Rectal smooth muscle tissue (tissue), 1 donor: Measurements from ENCODE around the gene KCNE3.

Experiments
- H3K27ac ChIP-seq: one replicate; pipeline ENCODE4 v1.7.0; 2013; ENCODE audit warnings: low read depth, low read length, inconsistent platforms
- H3K27me3 ChIP-seq: one replicate; pipeline ENCODE4 v1.7.0; 2013; ENCODE audit warnings: low read length; ENCODE audit not compliant: control insufficient read depth, insufficient read depth
- H3K36me3 ChIP-seq: one replicate; pipeline ENCODE4 v1.7.0; 2013; ENCODE audit warnings: low read length; ENCODE audit not compliant: control insufficient read depth, insufficient read depth
- H3K4me1 ChIP-seq: one replicate; pipeline ENCODE4 v1.7.0; 2013; ENCODE audit warnings: low read length; ENCODE audit not compliant: control insufficient read depth, insufficient read depth
- H3K4me3 ChIP-seq: one replicate; pipeline ENCODE4 v1.7.0; 2013; ENCODE audit warnings: low read length
- H3K9ac ChIP-seq: one replicate; pipeline ENCODE4 v1.7.0; 2013; ENCODE audit warnings: low read length

Gene KCNE3

GRCh38 chr11:74466916-74467885 is at the start of gene KCNE3:
Gene KCNE3 (minus strand): TSS chr11:74467549. CDS start chr11:74457563, 9,986 bp downstream.
- H3K36me3 ChIP-seq = no peaks in the 10 kb centered on the region
- H3K4me3 ChIP-seq = peak within 1 kb of the TSS; percentile 58
- H3K27me3 ChIP-seq = no peaks in the 10 kb centered on the region
- H3K9ac ChIP-seq = peak within 1 kb of the TSS; percentile 26
- no peaks in the 10 kb centered on the region for H3K4me1 ChIP-seq
- H3K27ac ChIP-seq = no peak within 1 kb of the TSS

- H3K9ac ChIP-seq = no peak overlapping the region
- no peak overlapping the region for H3K4me3 ChIP-seq
- no peak overlapping the region for H3K27ac ChIP-seq
- H3K27me3 ChIP-seq = no peaks in the 10 kb centered on the region
- no peaks in the 10 kb centered on the region for H3K36me3 ChIP-seq
- no peaks in the 10 kb centered on the region for H3K4me1 ChIP-seq
These were observed 40.2 kb upstream of the KCNE3 start for GRCh38 chr11:74507582-74507981.

GRCh38 chr11:74506823-74507222 is 39.5 kb upstream of the KCNE3 start:
- Histone ChIP-seq H3K27ac (no peak overlapping the region), H3K9ac (no peak overlapping the region), H3K4me1 (no peaks in the 10 kb centered on the region), H3K36me3 (no peaks in the 10 kb centered on the region), H3K4me3 (no peak overlapping the region), H3K27me3 (no peaks in the 10 kb centered on the region)

- Histone ChIP-seq H3K4me3 (no peak overlapping the region), H3K27ac (no peak overlapping the region), H3K27me3 (no peaks in the 10 kb centered on the region), H3K9ac (no peak overlapping the region), H3K4me1 (no peaks in the 10 kb centered on the region), H3K36me3 (no peaks in the 10 kb centered on the region)
These were observed 38.6 kb upstream of the KCNE3 start for GRCh38 chr11:74505911-74506310.

GRCh38 chr11:74504100-74504691 is 36.8 kb upstream of the KCNE3 start:
- no peaks in the 10 kb centered on the region for H3K36me3 ChIP-seq
- no peaks in the 10 kb centered on the region for H3K4me1 ChIP-seq
- no peaks in the 10 kb centered on the region for H3K27me3 ChIP-seq
- no peak overlapping the region for H3K27ac ChIP-seq
- no peak overlapping the region for H3K9ac ChIP-seq
- H3K4me3 ChIP-seq = no peak overlapping the region

GRCh38 chr11:74494916-74495315 is 27.6 kb upstream of the KCNE3 start:
- no peaks in the 10 kb centered on the region for H3K27me3 ChIP-seq
- no peaks in the 10 kb centered on the region for H3K36me3 ChIP-seq
- H3K9ac ChIP-seq = no peak overlapping the region
- H3K27ac ChIP-seq = no peak overlapping the region
- H3K4me3 ChIP-seq = no peak overlapping the region
- H3K4me1 ChIP-seq = no peaks in the 10 kb centered on the region

- Histone ChIP-seq H3K27ac (peak overlapping the region; percentile 97), H3K4me1 (no peaks in the 10 kb centered on the region), H3K9ac (peak overlapping the region; percentile 90), H3K27me3 (no peaks in the 10 kb centered on the region), H3K4me3 (peak overlapping the region; percentile 85), H3K36me3 (no peaks in the 10 kb centered on the region)
These were observed 26.7 kb upstream of the KCNE3 start for GRCh38 chr11:74493791-74494630.

- Histone ChIP-seq H3K27me3 (no peaks in the 10 kb centered on the region), H3K9ac (peak within 1 kb of the TSS; percentile 90), H3K4me1 (no peaks in the 10 kb centered on the region), H3K4me3 (peak within 1 kb of the TSS; percentile 85), H3K36me3 (no peaks in the 10 kb centered on the region), H3K27ac (peak within 1 kb of the TSS; percentile 97)
These were observed 25.8 kb upstream of the KCNE3 start, which contains the start of gene LIPT2 for GRCh38 chr11:74492974-74493790. Gene LIPT2 (minus strand): TSS chr11:74493724. CDS start chr11:74493703, 21 bp downstream.

GRCh38 chr11:74492084-74492483 is 24.7 kb upstream of the KCNE3 start:
- Histone ChIP-seq H3K36me3 (no peaks in the 10 kb centered on the region), H3K27me3 (no peaks in the 10 kb centered on the region), H3K4me3 (no peak overlapping the region), H3K4me1 (no peaks in the 10 kb centered on the region), H3K9ac (no peak overlapping the region), H3K27ac (no peak overlapping the region)

- H3K4me3 ChIP-seq = no peak overlapping the region
- no peaks in the 10 kb centered on the region for H3K27me3 ChIP-seq
- no peak overlapping the region for H3K9ac ChIP-seq
These were observed 23.6 kb upstream of the KCNE3 start for GRCh38 chr11:74490941-74491340.

GRCh38 chr11:74487875-74488274 is 20.5 kb upstream of the KCNE3 start:
- Histone ChIP-seq H3K27me3 (no peaks in the 10 kb centered on the region), H3K4me1 (no peaks in the 10 kb centered on the region), H3K36me3 (no peaks in the 10 kb centered on the region), H3K27ac (no peak overlapping the region), H3K4me3 (no peak overlapping the region), H3K9ac (no peak overlapping the region)

More at GRCh38 chr11:74490941-74491340, 23.6 kb upstream of the KCNE3 start:
- no peak overlapping the region for H3K27ac ChIP-seq
- H3K36me3 ChIP-seq = no peaks in the 10 kb centered on the region
- H3K4me1 ChIP-seq = no peaks in the 10 kb centered on the region
